OCI-LY3 (cell line): ENCODE data around the gene COL5A3.

Experiments used
- H2AFZ ChIP-seq: fragments of 200-600, 300-600 bp; shearing (Covaris generic); 2 replicates; pipeline ENCODE4 v1.6.0; 2014; ENCODE audit warnings: antibody characterized with exemption, low read depth, low read length
- H3K27ac ChIP-seq: fragments of 200-600, 300-600 bp; sonication (generic); 2 replicates; pipeline ENCODE4 v1.5.1; 2014; ENCODE audit warnings: mild to moderate bottlenecking, low read length, moderate library complexity, mixed read lengths
- H3K27me3 ChIP-seq: fragments of 200-600, 300-600 bp; sonication (generic); 2 replicates; pipeline ENCODE4 v1.6.1; 2014; ENCODE audit warnings: low read depth, low read length, mixed read lengths
- H3K36me3 ChIP-seq: fragments of 200-600, 300-600 bp; sonication (generic); replicated peaks from 2 replicates; pipeline ENCODE3; 2014; ENCODE audit warnings: low read depth, low read length, mixed read lengths
- H3K4me1 ChIP-seq: fragments of 300-600, 200-600 bp; sonication (generic); 2 replicates; pipeline ENCODE4 v1.6.1; 2014; ENCODE audit warnings: low read length, mixed read lengths
- H3K4me2 ChIP-seq: fragments of 200-600, 300-600 bp; sonication (generic); 2 replicates; pipeline ENCODE4 v1.6.1; 2014; ENCODE audit warnings: low read length, mixed read lengths
- H3K4me3 ChIP-seq: fragments of 300-600, 200-600 bp; sonication (generic); 2 replicates; pipeline ENCODE4 v1.5.1; 2014; ENCODE audit warnings: antibody characterized with exemption, mild to moderate bottlenecking, low read length, moderate library complexity
- H3K79me2 ChIP-seq: fragments of 300-600, 200-600 bp; shearing (Covaris generic); 2 replicates; pipeline ENCODE4 v1.6.1; 2014; ENCODE audit warnings: mild to moderate bottlenecking, low read length, mixed read lengths
- H3K9ac ChIP-seq: fragments of 300-600, 200-600 bp; shearing (Covaris generic); 2 replicates; pipeline ENCODE4 v1.6.0; 2014; ENCODE audit warnings: mild to moderate bottlenecking, low read length, moderate library complexity
- H3K9me3 ChIP-seq: fragments of 200-600, 300-600 bp; shearing (Covaris generic); 2 replicates; pipeline ENCODE4 v1.6.1; 2014; ENCODE audit warnings: low read length, mixed read lengths; ENCODE audit not compliant: insufficient read depth
- H4K20me1 ChIP-seq: fragments of 200-600, 300-600 bp; sonication (generic); 2 replicates; pipeline ENCODE4 v1.6.1; 2016; ENCODE audit warnings: low read length, mixed read lengths; ENCODE audit not compliant: insufficient read depth
- CTCF ChIP-seq: fragments of 200-600, 300-600 bp; sonication (generic); IDR thresholded peaks from 2 replicates; pipeline ENCODE4 v1.5.1; 2014; ENCODE audit warnings: antibody characterized with exemption, low read length, low read depth
- EZH2phosphoT487 ChIP-seq: fragments of 200-600 bp; shearing (Covaris generic); IDR thresholded peaks from 2 replicates; pipeline ENCODE4 v1.6.1; 2018; ENCODE audit warnings: antibody characterized with exemption, mixed run types, low read depth

COL5A3 gene

GRCh38 chr19:9961103-9961502 is 49.2 kb downstream of the COL5A3 start:
- H3K4me3 ChIP-seq = no peak overlapping the region
- H3K9me3 ChIP-seq = no peaks in the 10 kb centered on the region
- no peak overlapping the region for H2AFZ ChIP-seq
- no peak overlapping the region for H3K27ac ChIP-seq
- H4K20me1 ChIP-seq = no peaks in the 10 kb centered on the region
- no peak overlapping the region for H3K4me2 ChIP-seq
- H3K27me3 ChIP-seq = no peaks in the 10 kb centered on the region; the same call in 1 of the 2 replicates
- no peak overlapping the region for H3K9ac ChIP-seq
- H3K4me1 ChIP-seq = no peaks in the 10 kb centered on the region
- H3K36me3 ChIP-seq = no peaks in the 10 kb centered on the region
- no peaks in the 10 kb centered on the region for H3K79me2 ChIP-seq
- TF ChIP-seq EZH2phosphoT487 (no peak), CTCF (no peak)

GRCh38 chr19:9958379-9958821 is 51.9 kb downstream of the COL5A3 start:
- H3K36me3 ChIP-seq = no peaks in the 10 kb centered on the region
- H4K20me1 ChIP-seq = no peaks in the 10 kb centered on the region
- peaks cover 5% of the 10 kb centered on the region; the same call in 1 of the 2 replicates for H3K4me1 ChIP-seq
- no peak overlapping the region for H3K27ac ChIP-seq
- no peak overlapping the region for H3K9ac ChIP-seq
- no peaks in the 10 kb centered on the region for H3K9me3 ChIP-seq
- no peak overlapping the region for H3K4me3 ChIP-seq
- TF ChIP-seq EZH2phosphoT487 (no peak), CTCF (no peak)
- H3K79me2 ChIP-seq = no peaks in the 10 kb centered on the region
- H3K4me2 ChIP-seq = no peak overlapping the region
- no peak overlapping the region for H2AFZ ChIP-seq
- no peaks in the 10 kb centered on the region; the same call in 1 of the 2 replicates for H3K27me3 ChIP-seq

- H2AFZ ChIP-seq = no peak overlapping the region
- TF ChIP-seq CTCF = no peak
- TF ChIP-seq EZH2phosphoT487 = no peak
- H3K36me3 ChIP-seq = no peaks in the 10 kb centered on the region
- H3K79me2 ChIP-seq = no peaks in the 10 kb centered on the region
- no peaks in the 10 kb centered on the region for H4K20me1 ChIP-seq
- no peaks in the 10 kb centered on the region for H3K27me3 ChIP-seq
- no peak overlapping the region for H3K9ac ChIP-seq
- peaks cover 5% of the 10 kb centered on the region; the same call in 1 of the 2 replicates for H3K4me1 ChIP-seq
- H3K27ac ChIP-seq = no peak overlapping the region
- no peaks in the 10 kb centered on the region for H3K9me3 ChIP-seq
- no peak overlapping the region for H3K4me3 ChIP-seq
- H3K4me2 ChIP-seq = no peak overlapping the region
These were observed 53.3 kb downstream of the COL5A3 start for GRCh38 chr19:9956956-9957355.

- Histone ChIP-seq H2AFZ (0 out of 2 replicates have a peak overlapping the region, but pooled peaks have one; percentile 8), H3K9me3 (no peaks in the 10 kb centered on the region), H3K4me3 (no peak overlapping the region), H3K4me2 (no peak overlapping the region), H3K9ac (no peak overlapping the region), H3K4me1 (peaks cover 5% of the 10 kb centered on the region; the same call in 1 of the 2 replicates), H4K20me1 (no peaks in the 10 kb centered on the region), H3K79me2 (no peaks in the 10 kb centered on the region), H3K27me3 (no peaks in the 10 kb centered on the region), H3K27ac (no peak overlapping the region), H3K36me3 (no peaks in the 10 kb centered on the region)
- no peak for TF ChIP-seq EZH2phosphoT487
- TF ChIP-seq CTCF = no peak
These were observed 56.3 kb downstream of the COL5A3 start for GRCh38 chr19:9953802-9954542.
